Suppressor macrophage treated with lipopolysaccharide for 4 hours (primary cell): ENCODE data around the gene ROMO1.
"Not testable (repeated sequence)": the region's sequence is repeated elsewhere in the genome, so short reads cannot be mapped to it uniquely, and the experiment has no call there.

Experiments used
- DNase-seq: peaks from one replicate; pipeline ENCODE4 v3.0.0-alpha.2; 2020

Gene ROMO1

GRCh38 chr20:35681960-35682359 is 17.2 kb upstream of the ROMO1 start:
- DNase-seq, result no peak

DNA sequence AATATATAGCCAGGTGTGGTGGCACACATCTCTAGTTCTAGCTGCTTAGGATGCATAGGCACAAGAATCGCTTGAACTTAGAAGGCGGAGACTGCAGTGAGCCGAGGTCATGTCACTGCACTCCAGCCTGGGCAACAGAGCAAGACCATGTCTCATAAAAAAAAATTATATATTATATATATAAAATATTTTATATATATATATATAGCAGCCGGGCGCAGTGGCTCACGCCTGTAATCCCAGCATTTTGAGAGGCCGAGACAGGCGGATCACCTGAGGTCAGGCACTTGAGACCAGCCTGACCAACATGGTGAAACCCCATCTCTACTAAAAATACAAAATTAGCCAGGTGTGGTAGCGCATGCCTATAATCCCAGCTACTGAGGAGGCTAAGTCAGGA is 13.8 kb upstream of the ROMO1 start:
- not testable (repeated sequence) for DNase-seq

DNA sequence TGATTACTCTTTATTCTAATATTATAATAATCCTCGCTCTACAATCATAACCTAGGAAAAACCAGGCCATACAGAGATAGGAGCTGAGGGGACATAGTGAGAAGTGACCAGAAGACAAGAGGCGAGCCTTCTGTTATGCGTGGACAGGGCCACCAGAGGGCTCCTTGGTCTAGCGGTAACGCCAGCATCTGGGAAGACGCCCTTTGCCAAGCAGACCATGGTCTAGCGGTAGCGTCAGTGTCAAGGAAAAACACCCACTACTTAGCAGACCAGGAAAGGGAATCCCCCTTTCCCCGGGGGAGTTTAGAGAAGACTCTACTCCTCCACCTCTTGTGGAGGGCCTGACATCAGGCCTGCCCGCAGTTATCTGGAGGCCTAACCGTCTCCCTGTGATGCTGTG is 12.3 kb upstream of the ROMO1 start:
- not testable (repeated sequence) for DNase-seq

DNA sequence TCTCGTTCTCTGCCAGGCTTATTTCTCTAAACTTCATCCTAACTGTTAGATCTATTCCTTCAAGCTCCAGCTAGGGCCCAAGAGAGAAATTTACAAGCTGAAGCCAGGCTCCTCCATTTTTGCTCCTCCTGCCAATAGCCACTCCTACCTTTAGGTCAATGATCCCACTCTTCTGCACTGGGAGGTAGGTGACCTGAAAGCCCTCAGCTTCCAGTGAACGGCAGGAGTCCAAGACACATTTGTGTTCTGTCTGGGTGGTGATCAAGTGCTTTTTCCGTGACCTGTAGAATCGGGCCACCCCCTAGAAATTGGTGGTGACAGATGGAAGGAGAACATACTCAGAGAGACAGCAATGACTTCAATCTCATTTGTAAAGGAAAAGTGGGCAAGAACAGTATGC is 8.9 kb upstream of the ROMO1 start:
- DNase-seq, result no peak

DNA sequence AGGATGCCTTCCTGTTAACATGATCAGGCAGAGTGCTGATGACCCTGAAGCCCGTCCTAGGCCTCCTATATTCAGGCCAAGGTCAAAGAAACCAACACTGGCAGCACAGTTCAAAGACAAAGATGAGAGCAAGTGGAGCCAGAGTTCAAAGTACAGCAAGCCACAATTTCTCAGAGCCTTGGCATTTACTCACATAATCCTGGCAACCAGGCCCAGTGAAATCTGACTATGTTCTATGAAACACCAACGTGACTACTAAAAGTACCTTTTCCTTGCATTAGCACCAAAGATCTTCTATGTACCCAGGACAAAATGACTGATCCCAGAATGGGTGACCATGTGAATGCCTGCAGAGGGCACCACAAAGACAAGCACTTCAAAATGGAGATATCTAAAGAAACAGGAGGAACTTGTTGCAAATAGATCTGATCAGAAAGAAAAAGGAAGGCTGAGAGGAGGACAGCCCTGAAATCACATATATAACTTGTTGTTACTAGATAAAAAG is 3.9 kb upstream of the ROMO1 start:
- no peak for DNase-seq

- DNase-seq, result no peak
Observed at GRCh38 chr20:35695978-35696377, 3.2 kb upstream of the ROMO1 start.

GRCh38 chr20:35697696-35698297 is 1.4 kb upstream of the ROMO1 start:
- DNase-seq, result no peak

DNA sequence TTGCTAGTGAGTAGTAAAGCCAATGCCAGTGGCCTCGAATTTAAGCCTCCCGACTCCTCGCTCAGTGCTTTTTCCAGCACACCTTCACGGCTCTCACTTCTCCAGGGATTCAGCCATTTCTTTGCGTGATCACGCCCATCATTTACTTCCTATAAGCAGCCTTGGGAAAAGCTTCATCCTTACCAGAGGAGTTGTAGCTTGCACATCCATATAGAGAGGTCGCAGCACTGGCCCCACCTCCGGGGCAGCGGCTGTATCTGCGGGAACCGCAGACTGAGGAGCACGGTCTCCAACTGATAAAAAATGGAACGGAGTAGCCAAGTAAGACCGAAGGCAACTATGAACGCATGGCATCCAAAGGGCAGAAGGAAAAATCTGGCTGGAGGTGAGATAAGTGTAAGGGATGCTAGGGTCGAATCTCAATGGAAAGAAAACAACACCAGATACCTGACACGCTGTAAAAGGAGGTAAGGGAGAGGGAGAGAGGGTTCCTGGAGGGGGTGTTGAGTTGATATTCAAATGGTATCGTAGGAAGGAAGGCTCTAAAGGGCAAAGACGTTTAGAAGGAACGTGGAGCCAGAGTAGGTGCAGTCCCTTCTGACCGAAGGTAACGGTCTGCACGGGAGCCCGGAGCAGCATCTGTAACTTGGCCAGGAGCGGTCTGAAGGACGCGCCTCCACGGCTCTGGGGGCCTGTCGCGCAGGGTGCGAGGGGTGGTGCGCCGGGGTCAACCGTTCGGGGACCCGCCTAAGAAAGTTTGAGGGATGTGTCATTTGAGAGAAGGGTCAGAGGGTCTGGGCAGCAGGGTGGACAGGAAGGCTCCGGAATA is 693 bp upstream of the ROMO1 start:
- DNase-seq, result peak; percentile 6

DNA sequence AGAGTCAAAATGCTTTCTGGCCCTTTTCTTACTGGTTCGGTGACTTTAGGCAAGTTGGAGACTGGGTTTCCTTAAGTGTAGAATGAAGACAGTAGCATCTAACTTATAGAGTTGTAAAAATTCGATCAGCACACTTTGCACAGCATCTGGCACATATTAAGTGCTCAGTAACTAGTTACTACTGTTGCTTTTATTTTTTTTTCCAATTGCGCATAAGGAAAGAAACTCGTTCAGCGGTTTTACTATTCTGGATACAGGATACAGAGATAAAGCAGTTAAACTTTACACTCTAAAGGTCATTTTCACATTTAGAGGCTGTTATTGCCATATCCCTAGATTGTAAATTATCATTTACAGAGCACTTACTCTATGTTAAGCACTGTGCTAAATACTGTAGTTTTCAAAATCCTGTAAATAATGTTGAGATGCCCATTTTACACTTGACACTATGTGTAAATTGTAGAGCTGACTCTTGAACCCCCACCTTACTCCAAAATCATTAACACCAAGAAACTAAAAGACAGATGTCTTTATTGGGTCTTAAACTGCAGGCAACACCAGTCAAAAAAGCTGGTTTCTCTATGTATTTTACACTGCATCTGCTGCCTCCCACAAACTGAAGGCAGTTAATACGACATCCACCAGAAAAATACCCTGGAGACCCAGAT is 886 bp downstream of the ROMO1 start:
- DNase-seq, result no peak

- DNase-seq, result no peak
Observed at GRCh38 chr20:35700625-35701148, 1.5 kb downstream of the ROMO1 start.

DNA sequence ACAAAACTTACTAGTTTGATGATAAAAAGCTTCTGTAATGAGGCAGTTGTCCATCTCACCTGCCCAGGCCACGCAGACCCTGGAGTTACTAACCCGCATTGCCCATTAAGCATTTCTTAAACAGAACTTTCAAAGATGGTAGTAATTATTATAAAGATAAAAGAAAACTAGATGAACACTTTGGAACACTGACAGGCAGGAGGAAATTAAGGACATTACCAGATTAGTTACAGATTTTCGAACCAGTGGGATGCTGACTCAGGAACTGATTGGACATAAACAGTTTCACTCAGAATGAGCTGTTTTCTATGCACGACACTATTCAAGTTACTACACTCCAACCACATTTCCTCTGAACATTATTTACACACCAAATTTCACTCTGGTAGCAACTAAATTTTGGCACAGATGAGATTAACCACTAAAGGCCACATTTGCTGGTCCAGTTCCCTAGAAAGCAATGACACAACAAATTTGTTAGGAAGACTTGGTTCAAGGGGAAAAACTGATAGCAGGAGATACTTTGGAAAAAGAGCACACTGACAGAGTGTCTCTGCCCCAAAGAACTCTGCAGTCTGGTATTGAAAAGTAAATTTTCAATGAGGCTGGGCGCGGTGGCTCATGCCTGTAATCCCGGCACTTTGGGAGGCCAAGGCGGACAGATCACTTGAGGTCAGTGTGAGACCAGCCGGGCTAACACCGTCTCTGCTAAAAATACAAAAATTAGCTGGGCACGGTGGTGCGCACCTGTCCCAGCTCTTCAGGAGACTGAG is 3.0 kb downstream of the ROMO1 start:
- no peak for DNase-seq

GRCh38 chr20:35702824-35703695 is 3.9 kb downstream of the ROMO1 start:
- no peak for DNase-seq

DNA sequence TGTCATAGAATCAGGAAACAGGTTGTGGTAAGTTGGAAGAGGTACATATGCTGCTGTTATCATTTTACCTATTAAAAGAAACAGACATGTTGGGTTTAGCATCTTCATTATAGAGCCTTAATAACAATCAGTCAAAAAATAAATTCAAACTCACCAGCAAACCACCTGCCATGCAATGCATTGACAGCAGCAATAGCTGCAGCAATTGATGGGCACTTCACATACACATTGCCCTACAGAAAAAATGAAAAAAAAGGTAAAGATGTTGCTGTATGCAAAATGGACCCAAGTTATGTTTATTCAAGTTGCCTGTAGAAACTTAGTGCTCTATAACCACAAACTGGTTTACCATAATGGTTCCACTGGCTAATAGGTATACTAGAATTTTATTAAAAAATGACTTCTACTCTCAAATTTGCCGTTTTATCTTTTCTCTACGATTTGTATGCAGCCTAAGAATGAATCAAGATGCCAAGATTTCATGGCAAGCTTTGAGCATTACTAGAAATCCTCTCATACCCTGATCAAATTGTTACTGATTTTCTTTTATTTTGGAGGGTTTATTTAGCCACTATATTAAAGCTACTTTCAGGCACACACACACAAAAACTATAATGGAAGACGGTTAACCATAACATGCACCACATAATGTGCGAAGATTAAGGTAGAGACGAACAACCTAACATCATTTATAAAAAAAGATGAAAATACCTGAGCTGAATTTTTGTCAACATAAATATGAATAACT is 5.5 kb downstream of the ROMO1 start:
- DNase-seq, result no peak

GRCh38 chr20:35705894-35706293 is 6.7 kb downstream of the ROMO1 start:
- not testable (repeated sequence) for DNase-seq

- DNase-seq, result not testable (repeated sequence)
Observed at GRCh38 chr20:35706591-35707529, 7.7 kb downstream of the ROMO1 start.

DNA sequence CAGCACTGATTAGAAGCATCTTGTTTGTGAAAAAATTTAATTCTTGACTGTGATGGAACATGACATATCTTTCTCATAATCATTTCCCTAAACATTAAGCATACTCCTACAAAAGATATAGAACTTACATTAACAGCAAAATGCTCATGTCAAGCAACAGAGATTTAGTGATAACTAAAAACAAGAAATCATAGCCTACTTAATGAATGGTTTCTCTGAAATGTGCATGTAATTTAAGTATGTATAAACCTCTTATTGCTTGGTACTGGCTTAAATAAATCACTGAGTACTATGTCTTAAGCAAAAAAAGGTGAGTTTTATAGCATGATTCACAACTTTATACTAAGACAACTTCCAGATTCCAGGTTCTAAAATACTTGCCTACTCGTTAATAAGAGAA is 9.3 kb downstream of the ROMO1 start:
- DNase-seq, result no peak

GRCh38 chr20:35709259-35709658 is 10.1 kb downstream of the ROMO1 start:
- DNase-seq, result no peak

- no peak for DNase-seq
Observed at GRCh38 chr20:35710039-35710438, 10.8 kb downstream of the ROMO1 start.

DNA sequence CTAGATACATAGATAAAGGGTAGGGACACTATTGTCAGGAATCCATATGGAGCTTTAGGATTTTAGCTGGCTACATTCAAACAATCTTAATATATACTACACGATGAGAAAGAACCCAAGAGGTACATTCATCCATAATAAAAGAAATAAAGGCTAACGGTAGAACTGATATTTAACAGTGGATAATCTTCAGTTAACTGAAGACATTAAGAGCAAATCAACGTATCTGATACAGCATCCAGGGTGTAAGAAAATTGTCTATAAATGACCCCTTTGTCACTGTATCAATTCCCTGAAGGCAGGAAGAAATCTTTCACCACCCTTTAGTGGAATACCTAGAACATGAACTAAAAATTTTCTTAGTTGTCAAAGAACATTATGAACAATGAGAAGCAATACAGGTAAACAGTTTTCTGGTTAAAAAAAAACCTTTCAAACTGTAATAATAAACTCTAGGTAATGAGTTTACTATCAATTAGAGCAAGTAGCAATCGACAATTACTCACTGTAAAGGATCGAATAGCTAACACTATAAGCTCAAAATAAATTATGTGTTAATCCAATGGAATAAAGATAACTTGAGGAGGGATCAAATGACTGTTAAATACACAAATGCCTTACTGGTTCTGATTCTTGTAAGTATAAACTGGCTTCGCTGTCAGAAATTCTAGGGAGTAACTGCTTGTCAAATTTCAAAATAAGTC is 11.8 kb downstream of the ROMO1 start:
- DNase-seq, result no peak
